SK-N-SH treated with all-trans-retinoic acid at 6 μM for 48 hours (cell line): ENCODE results near the gene SLC28A1.

Experiments used
- ATAC-seq: fragments of 200-7000 bp; cut with Tn5 transposase; 3 replicates; pipeline ENCODE4 v1.9.1; 2020; ENCODE audit warnings: mild to moderate bottlenecking, moderate library complexity
- ARNTL ChIP-seq: fragments of 450-650 bp; formaldehyde crosslinking; IDR thresholded peaks from 2 replicates; pipeline ENCODE4 v1.5.0; 2020; ENCODE audit warnings: low read depth, mild to moderate bottlenecking, moderate library complexity, borderline replicate concordance
- BACH2 ChIP-seq: fragments of 250-450 bp; sonication (Bioruptor Pico); IDR thresholded peaks from 2 replicates; pipeline ENCODE4 v1.9.0; 2021; ENCODE audit warnings: mild to moderate bottlenecking, borderline replicate concordance
- CREB5 ChIP-seq: fragments of 250-450 bp; sonication (Bioruptor Pico); IDR thresholded peaks from 2 replicates; pipeline ENCODE4 v1.5.1; 2020; ENCODE audit warnings: low read depth, mild to moderate bottlenecking, moderate library complexity
- CSDC2 ChIP-seq: fragments of 250-450 bp; sonication (Bioruptor Pico); IDR thresholded peaks from 2 replicates; pipeline ENCODE4 v1.5.0; 2020; ENCODE audit warnings: mild to moderate bottlenecking, moderate library complexity
- CSRNP3 ChIP-seq: fragments of 250-450 bp; sonication (Bioruptor Pico); IDR thresholded peaks from 2 replicates; pipeline ENCODE4 v1.5.1; 2021; ENCODE audit warnings: mild to moderate bottlenecking, moderate library complexity
- ESRRG ChIP-seq: fragments of 250-450 bp; sonication (Bioruptor Pico); IDR thresholded peaks from 2 replicates; pipeline ENCODE4 v1.6.1; 2021; ENCODE audit warnings: mild to moderate bottlenecking
- GLIS3 ChIP-seq: fragments of 250-450 bp; sonication (Bioruptor Pico); IDR thresholded peaks from 2 replicates; pipeline ENCODE4 v1.5.0; 2020; ENCODE audit warnings: mild to moderate bottlenecking, moderate library complexity
- ISL1 ChIP-seq: fragments of 250-450 bp; sonication (Bioruptor Pico); IDR thresholded peaks from 2 replicates; pipeline ENCODE4 v2.1.2; 2022; ENCODE audit warnings: mild to moderate bottlenecking, moderate library complexity
- OSR1 ChIP-seq: fragments of 250-450 bp; sonication (Bioruptor Pico); IDR thresholded peaks from 2 replicates; pipeline ENCODE4 v1.8.0; 2022; ENCODE audit warnings: moderate library complexity, mild to moderate bottlenecking, inconsistent platforms
- PPARA ChIP-seq: fragments of 250-450 bp; sonication (Bioruptor Pico); IDR thresholded peaks from 2 replicates; pipeline ENCODE4 v1.5.0; 2020; ENCODE audit warnings: mild to moderate bottlenecking, borderline replicate concordance
- RARB ChIP-seq: fragments of 250-450 bp; sonication (Bioruptor Pico); IDR thresholded peaks from 2 replicates; pipeline ENCODE4 v1.8.0; 2021; ENCODE audit warnings: mild to moderate bottlenecking, moderate library complexity
- SNAI2 ChIP-seq: fragments of 250-450 bp; sonication (Bioruptor Pico); IDR thresholded peaks from 2 replicates; pipeline ENCODE4 v1.5.0; 2020; ENCODE audit warnings: mild to moderate bottlenecking, moderate library complexity
- TCF4 ChIP-seq: fragments of 250-450 bp; sonication (Bioruptor Pico); IDR thresholded peaks from 2 replicates; pipeline ENCODE4 v1.8.0; 2021; ENCODE audit warnings: mild to moderate bottlenecking, moderate library complexity, borderline replicate concordance
- TOX ChIP-seq: fragments of 250-450 bp; sonication (Bioruptor Pico); IDR thresholded peaks from 2 replicates; pipeline ENCODE4 v1.8.0; 2021; ENCODE audit warnings: mild to moderate bottlenecking, moderate library complexity, borderline replicate concordance
- TSHZ2 ChIP-seq: fragments of 250-450 bp; sonication (Bioruptor Pico); IDR thresholded peaks from 2 replicates; pipeline ENCODE4 v1.5.0; 2020; ENCODE audit warnings: mild to moderate bottlenecking, moderate library complexity
- ZC3H10 ChIP-seq: fragments of 250-450 bp; sonication (Bioruptor Pico); IDR thresholded peaks from 2 replicates; pipeline ENCODE4 v1.5.1; 2021; ENCODE audit warnings: mild to moderate bottlenecking, moderate library complexity
- ZFP3 ChIP-seq: fragments of 250-450 bp; sonication (Bioruptor Pico); IDR thresholded peaks from 2 replicates; pipeline ENCODE4 v1.5.0; 2020; ENCODE audit warnings: mild to moderate bottlenecking, moderate library complexity
- ZFP30 ChIP-seq: fragments of 450-650 bp; formaldehyde crosslinking; IDR thresholded peaks from 2 replicates; pipeline ENCODE4 v1.5.0; 2022; ENCODE audit warnings: mild to moderate bottlenecking, moderate library complexity
- ZNF565 ChIP-seq: fragments of 450-650 bp; formaldehyde crosslinking; conservative IDR thresholded peaks from 2 replicates; pipeline ENCODE4 v1.5.0; 2020; ENCODE audit warnings: low read depth, mild to moderate bottlenecking, moderate library complexity
- ZNF70 ChIP-seq: fragments of 450-650 bp; formaldehyde crosslinking; IDR thresholded peaks from 2 replicates; pipeline ENCODE4 v1.5.0; 2020; ENCODE audit warnings: mild to moderate bottlenecking, moderate library complexity
- ZNF8 ChIP-seq: fragments of 450-650 bp; formaldehyde crosslinking; IDR thresholded peaks from 2 replicates; pipeline ENCODE4 v1.5.0; 2020; ENCODE audit warnings: mild to moderate bottlenecking, moderate library complexity
- TF ChIP-seq, protein P1 (sequence below): fragments of 250-450 bp; sonication (Bioruptor Pico); IDR thresholded peaks from 2 replicates; pipeline ENCODE4 v1.8.0; 2021; ENCODE audit warnings: low read depth, mild to moderate bottlenecking, moderate library complexity, borderline replicate concordance

The SLC28A1 gene

DNA sequence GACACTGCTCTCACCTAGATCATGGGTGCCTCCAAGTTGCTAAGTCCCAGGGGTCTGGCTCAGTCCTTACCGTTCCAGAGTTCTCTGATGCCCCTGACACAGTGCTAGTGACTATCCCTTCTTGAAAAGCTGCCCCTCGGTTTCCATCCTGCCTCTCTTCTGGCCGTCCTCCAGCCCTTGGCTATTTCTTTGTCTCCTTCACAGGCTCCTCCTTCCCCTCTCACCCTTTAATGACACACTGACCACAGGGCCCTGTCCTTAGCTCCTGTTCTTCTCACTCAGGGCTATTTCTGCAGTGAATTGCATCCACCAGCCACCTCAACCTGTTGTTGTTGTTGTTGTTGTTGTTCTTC lies 31.1 kb downstream of the SLC28A1 start:
- TF ChIP-seq TSHZ2 (CRISPR knock-in tag) (no peak), BACH2 (CRISPR knock-in tag) (no peak), OSR1 (CRISPR knock-in tag) (no peak), CSDC2 (CRISPR knock-in tag) (no peak), TCF4 (no peak), SNAI2 (CRISPR knock-in tag) (no peak), ZNF8 (CRISPR knock-in tag) (no peak), ZNF70 (CRISPR knock-in tag) (no peak), ZFP30 (no peak), GLIS3 (CRISPR knock-in tag) (no peak), RARB (CRISPR knock-in tag) (no peak), PPARA (CRISPR knock-in tag) (no peak), ISL1 (no peak), ESRRG (CRISPR knock-in tag) (no peak), ARNTL (CRISPR knock-in tag) (no peak)
- no peak for ATAC-seq

GRCh38 chr15:84917452-84917851 lies 33.0 kb downstream of the SLC28A1 start:
- no peak for TF ChIP-seq ZNF70 (CRISPR knock-in tag)
- TF ChIP-seq PPARA (CRISPR knock-in tag), result no peak
- no peak for TF ChIP-seq CSRNP3 (CRISPR knock-in tag)
- TF ChIP-seq ESRRG (CRISPR knock-in tag), result no peak
- no peak for TF ChIP-seq SNAI2 (CRISPR knock-in tag)
- TF ChIP-seq ZNF565 (CRISPR knock-in tag), result no peak
- no peak for TF ChIP-seq ZC3H10
- no peak for TF ChIP-seq ISL1
- TF ChIP-seq CREB5 (CRISPR knock-in tag), result no peak
- no peak for TF ChIP-seq ZFP3 (CRISPR knock-in tag)
- TF ChIP-seq, protein P1, sequence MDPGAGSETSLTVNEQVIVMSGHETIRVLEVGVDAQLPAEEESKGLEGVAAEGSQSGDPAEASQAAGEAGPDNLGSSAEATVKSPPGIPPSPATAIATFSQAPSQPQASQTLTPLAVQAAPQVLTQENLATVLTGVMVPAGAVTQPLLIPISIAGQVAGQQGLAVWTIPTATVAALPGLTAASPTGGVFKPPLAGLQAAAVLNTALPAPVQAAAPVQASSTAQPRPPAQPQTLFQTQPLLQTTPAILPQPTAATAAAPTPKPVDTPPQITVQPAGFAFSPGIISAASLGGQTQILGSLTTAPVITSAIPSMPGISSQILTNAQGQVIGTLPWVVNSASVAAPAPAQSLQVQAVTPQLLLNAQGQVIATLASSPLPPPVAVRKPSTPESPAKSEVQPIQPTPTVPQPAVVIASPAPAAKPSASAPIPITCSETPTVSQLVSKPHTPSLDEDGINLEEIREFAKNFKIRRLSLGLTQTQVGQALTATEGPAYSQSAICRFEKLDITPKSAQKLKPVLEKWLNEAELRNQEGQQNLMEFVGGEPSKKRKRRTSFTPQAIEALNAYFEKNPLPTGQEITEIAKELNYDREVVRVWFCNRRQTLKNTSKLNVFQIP (CRISPR knock-in tag), result no peak
- TF ChIP-seq TOX, result no peak
- TF ChIP-seq ARNTL (CRISPR knock-in tag), result no peak
- no peak for TF ChIP-seq TSHZ2 (CRISPR knock-in tag)
- no peak for TF ChIP-seq CSDC2 (CRISPR knock-in tag)
- no peak for TF ChIP-seq ZFP30
- no peak for TF ChIP-seq OSR1 (CRISPR knock-in tag)
- no peak for TF ChIP-seq GLIS3 (CRISPR knock-in tag)
- TF ChIP-seq, all 23 proteins: peak for 0
- no peak for ATAC-seq
